HG03378 (cell line): ENCODE measurements around the gene BCAR1.
A peak's percentile ranks its signal among the peaks of the same experiment; 100 is the strongest.
"Not testable (repeated sequence)": the region's sequence is repeated elsewhere in the genome, so short reads cannot be mapped to it uniquely, and the experiment has no call there.

Source experiments
- ATAC-seq: cut with Tn5 transposase; IDR thresholded peaks from one replicate; pipeline ENCODE4 v1.9.1; 2021; ENCODE audit warnings: mild to moderate bottlenecking, moderate library complexity; ENCODE audit not compliant: unreplicated experiment

The BCAR1 gene

DNA sequence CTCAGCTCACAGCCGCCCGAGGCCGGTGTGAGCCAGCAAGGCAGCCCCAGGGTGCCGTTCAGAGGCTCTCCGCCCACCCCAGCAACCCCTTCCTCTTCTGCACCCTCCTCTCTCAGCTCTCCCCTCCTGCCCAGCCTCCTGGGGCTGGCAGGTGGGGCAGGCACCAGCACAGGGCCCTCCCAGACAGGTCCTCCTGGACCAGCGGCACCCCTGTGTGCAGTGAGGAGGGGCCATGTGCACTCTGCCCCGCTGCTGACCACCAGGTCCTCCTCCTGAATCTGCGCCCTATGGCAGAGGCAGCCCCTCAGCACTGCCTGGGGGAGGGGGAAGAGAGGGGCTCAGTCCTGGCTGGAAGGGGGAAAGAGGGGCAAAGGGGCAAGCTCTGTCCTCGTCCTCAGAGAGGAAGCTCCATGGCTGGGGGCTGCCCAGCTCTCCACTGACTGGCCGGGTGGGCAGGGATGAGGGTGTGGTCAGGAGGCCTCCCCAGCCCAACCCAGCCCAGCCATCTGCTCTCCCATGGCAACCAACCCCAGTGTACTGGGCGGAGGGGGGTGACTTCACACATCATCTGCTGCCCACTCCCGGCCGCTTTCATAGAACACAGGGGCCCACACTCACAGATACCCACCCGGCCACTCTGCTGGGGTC lies 5.4 kb upstream of the BCAR1 start:
- ATAC-seq, result no peak

DNA sequence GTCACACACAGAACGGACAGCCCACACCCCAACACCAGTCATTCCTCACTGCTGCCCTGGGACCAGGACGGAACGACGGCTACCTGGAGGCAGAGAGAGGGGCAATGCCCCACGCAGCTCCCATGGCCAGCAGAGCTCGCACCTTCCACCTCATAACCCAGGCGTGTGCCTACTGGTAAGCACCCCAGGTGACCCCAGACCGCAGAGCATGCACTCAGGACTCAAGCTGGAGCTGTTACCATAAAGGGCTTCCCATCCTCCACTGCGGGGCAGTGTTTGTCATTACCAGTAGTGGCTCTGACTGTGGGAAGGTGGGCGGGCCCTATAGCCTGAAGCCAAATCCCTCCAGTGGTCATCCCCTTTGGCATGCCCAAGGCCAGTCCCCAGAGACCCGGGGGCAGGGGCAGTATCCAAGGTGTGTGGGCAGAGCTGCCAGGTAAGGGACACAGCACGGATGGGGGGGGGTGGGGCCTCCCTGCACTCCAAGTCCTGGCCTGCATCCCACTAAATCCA lies 4.7 kb upstream of the BCAR1 start:
- ATAC-seq, result no peak

GRCh38 chr16:75254359-75254837 lies 3.0 kb upstream of the BCAR1 start:
- no peak for ATAC-seq

GRCh38 chr16:75252946-75253911 lies 1.8 kb upstream of the BCAR1 start:
- ATAC-seq, result no peak

GRCh38 chr16:75252049-75252864 lies 833 bp upstream of the BCAR1 start:
- no peak for ATAC-seq

GRCh38 chr16:75250809-75251279 lies 580 bp downstream of the BCAR1 start:
- no peak for ATAC-seq

- no peak for ATAC-seq
Observed at GRCh38 chr16:75250089-75250808, 1.2 kb downstream of the BCAR1 start.

DNA sequence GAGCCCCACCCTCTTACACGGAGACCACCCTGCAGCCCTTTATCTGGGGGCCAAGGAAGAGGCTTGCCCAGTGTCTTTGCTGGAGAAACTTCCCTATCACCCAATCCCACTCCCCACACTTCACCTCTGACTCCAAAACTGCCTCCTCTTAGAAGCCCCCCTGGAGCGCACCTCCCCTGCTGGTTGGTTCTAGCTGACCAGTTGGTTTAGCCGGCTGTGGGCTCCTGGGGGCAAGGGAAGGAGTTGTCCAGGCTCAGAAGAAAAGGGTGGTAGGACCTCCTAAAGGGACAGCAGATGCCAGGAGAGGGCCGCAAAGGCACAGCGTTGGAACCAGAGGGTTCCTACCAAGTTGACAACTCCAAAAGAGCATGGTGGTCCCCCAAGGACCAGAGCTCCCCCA lies 2.0 kb downstream of the BCAR1 start:
- ATAC-seq, result no peak

- no peak for ATAC-seq
Observed at GRCh38 chr16:75248536-75249380, 2.7 kb downstream of the BCAR1 start.

GRCh38 chr16:75248142-75248535 lies 3.3 kb downstream of the BCAR1 start:
- ATAC-seq, result no peak

GRCh38 chr16:75247249-75247648 lies 4.2 kb downstream of the BCAR1 start:
- no peak for ATAC-seq

GRCh38 chr16:75246504-75247205 lies 4.8 kb downstream of the BCAR1 start:
- no peak for ATAC-seq

- peak; percentile 45 for ATAC-seq
Observed at GRCh38 chr16:75244844-75245758, 6.3 kb downstream of the BCAR1 start.

GRCh38 chr16:75244225-75244809 lies 7.1 kb downstream of the BCAR1 start:
- ATAC-seq, result no peak

- no peak for ATAC-seq
Observed at GRCh38 chr16:75243667-75244224, 7.7 kb downstream of the BCAR1 start.

DNA sequence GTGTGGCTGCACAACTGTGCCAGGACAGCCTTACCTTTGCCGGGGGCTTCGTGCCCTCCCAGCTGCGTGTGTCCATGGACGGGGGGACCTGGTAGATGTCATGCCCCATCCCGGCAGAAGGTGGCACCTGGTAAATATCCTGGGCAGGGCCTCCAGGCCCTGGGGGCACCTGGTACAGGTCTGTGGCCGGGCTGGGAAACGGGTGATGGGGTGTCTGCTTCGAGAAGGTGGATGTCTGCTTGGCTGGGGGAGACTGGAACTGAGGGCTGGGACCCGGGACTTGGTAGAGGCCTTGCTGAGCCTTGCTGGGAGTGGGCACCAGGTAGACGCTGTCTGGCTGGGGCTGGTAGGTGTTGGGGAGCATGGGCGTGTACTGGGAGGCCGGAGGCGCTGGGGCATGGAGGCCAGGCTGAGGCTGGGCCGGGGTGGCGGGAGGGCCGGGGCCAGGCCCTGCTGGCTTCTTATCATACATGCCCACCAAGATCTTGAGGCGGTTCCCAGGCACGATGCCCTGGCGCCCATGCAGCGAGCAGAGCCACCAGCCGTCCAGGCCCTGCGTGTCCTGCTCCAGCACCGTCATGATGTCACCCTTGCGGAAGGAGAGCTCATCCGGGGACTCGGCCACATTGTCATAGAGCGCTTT lies 8.9 kb downstream of the BCAR1 start:
- ATAC-seq, result not testable (repeated sequence)
